Kidney (tissue), 14 donors: Measurements from ENCODE around the gene DCK. TPM values are rescaled to one million over a fixed set of nuclear protein-coding genes. Genes with fewer than 3 reads are reported as not detected.
A peak's percentile ranks its signal among the peaks of the same experiment; 100 is the strongest.

Experiments
- DNase-seq, 5 donors: peaks; one replicate each; pipeline ENCODE4 v3.0.0-alpha.2; 2013 to 2020
- FAIRE-seq: peaks from 2 replicates; lab custom pipeline; 2012; peaks lifted over from hg19 to GRCh38; lab: Jason Lieb, UNC
- H3K27ac ChIP-seq, 2 donors: one replicate each; pipeline ENCODE4 v1.7.0; 2013; ENCODE audit warnings: low read depth in 2 of 2, low read length in 2 of 2, inconsistent platforms in 1 of 2
- H3K27me3 ChIP-seq: one replicate; pipeline ENCODE4 v1.7.1; 2013; ENCODE audit warnings: low read length, inconsistent platforms; ENCODE audit not compliant: control insufficient read depth, insufficient read depth
- H3K36me3 ChIP-seq, 3 donors: one replicate each; pipeline versions ENCODE4 v1.7.0 to v1.7.1; 2013; ENCODE audit warnings: low read length in 3 of 3, control low read depth in 1 of 3, inconsistent platforms in 1 of 3; ENCODE audit not compliant: insufficient read depth in 3 of 3, control insufficient read depth in 2 of 3
- H3K4me1 ChIP-seq, 3 donors: one replicate each; pipeline versions ENCODE4 v1.7.0 to v1.7.1; 2013; ENCODE audit warnings: low read length in 3 of 3, inconsistent platforms in 1 of 3, low read depth in 1 of 3; ENCODE audit not compliant: control insufficient read depth in 2 of 3, insufficient read depth in 2 of 3
- H3K4me3 ChIP-seq, 3 donors: one replicate each; pipeline versions ENCODE4 v1.7.0 to v1.8.1; 2013; ENCODE audit warnings: low read length in 3 of 3, control low read depth in 1 of 3, inconsistent platforms in 1 of 3
- H3K9ac ChIP-seq, 3 donors: one replicate each; pipeline versions ENCODE4 v1.7.0 to v1.7.1; 2013; ENCODE audit warnings: low read length in 3 of 3, control low read depth in 1 of 3, inconsistent platforms in 1 of 3
- H3K9me3 ChIP-seq, 3 donors: one replicate each; pipeline versions ENCODE4 v1.7.0 to v1.7.1; 2013; ENCODE audit warnings: low read length in 3 of 3, control low read depth in 1 of 3, inconsistent platforms in 1 of 3; ENCODE audit not compliant: control insufficient read depth in 2 of 3, insufficient read depth in 1 of 3
- intact Hi-C: fragments of 100-400 bp; cut with DNase I; formaldehyde crosslinking; loops from one replicate; pipeline ENCODE4 v1.11.1; 2022
- polyA plus RNA-seq: library from polyadenylated mRNA; stranded (reverse); fragments of 350-450 nt; fragmentation: Illumina TruSeq; extraction: RNeasy Lipid Tissue Mini Kit (QIAGEN cat#74804); gene quantifications from one replicate; pipeline ENCODE4 v1.2.3, GENCODE V29; 2014; ENCODE audit warnings: low read depth, low replicate concordance; ENCODE audit not compliant: insufficient read depth
- total RNA-seq: library from RNA; stranded (reverse); fragmentation: NEBNext Ultra II Directional; extraction: Animal tissue kit (Norgen Biotek cat#: 25700); gene quantifications from one replicate; pipeline ENCODE4 v1.2.1, GENCODE V29; 2021
- TF ChIP-seq, protein P1 (sequence below): IDR thresholded peaks from 3 replicates; pipeline ENCODE4 v1.5.1; 2012; ENCODE audit warnings: mild to moderate bottlenecking, moderate library complexity, borderline replicate concordance; ENCODE audit not compliant: insufficient read depth; ENCODE audit errors: extremely low read depth
- donor health status: control.
- donor health status: control.
- donor health status: control.
- donor health status: control.
- donor health status: control.
- donor health status: DM: yes; HTN: yes; CAD: no.
- donor health status: Normal renal cell carcinoma (clear cell type).

DCK gene
- total and polyA plus RNA-seq, 2 donors from 2014 or later = 5.5 to 15.2 TPM

GRCh38 chr4:70994387-70995099 is 1.1 kb downstream of the DCK start:
- Histone ChIP-seq H3K36me3 (peaks cover 0 to 2% (median 0%) of the 10 kb centered on the region in 3 donors), H3K27me3 (no peaks in the 10 kb centered on the region), H3K27ac (no peak overlapping the region), H3K4me3 (peak overlapping the region; percentile 77 to 86 (median 80)), H3K9ac (peak overlapping the region in 2 of 3 donors; percentile 77 to 79), H3K4me1 (peaks cover 0 to 9% (median 0%) of the 10 kb centered on the region in 3 donors), H3K9me3 (no peaks in the 10 kb centered on the region)
- DNase-seq (no peak), FAIRE-seq (no peak)
- TF ChIP-seq, protein P1, sequence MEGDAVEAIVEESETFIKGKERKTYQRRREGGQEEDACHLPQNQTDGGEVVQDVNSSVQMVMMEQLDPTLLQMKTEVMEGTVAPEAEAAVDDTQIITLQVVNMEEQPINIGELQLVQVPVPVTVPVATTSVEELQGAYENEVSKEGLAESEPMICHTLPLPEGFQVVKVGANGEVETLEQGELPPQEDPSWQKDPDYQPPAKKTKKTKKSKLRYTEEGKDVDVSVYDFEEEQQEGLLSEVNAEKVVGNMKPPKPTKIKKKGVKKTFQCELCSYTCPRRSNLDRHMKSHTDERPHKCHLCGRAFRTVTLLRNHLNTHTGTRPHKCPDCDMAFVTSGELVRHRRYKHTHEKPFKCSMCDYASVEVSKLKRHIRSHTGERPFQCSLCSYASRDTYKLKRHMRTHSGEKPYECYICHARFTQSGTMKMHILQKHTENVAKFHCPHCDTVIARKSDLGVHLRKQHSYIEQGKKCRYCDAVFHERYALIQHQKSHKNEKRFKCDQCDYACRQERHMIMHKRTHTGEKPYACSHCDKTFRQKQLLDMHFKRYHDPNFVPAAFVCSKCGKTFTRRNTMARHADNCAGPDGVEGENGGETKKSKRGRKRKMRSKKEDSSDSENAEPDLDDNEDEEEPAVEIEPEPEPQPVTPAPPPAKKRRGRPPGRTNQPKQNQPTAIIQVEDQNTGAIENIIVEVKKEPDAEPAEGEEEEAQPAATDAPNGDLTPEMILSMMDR = no peak
- intact Hi-C loops = no loop called here

DNA sequence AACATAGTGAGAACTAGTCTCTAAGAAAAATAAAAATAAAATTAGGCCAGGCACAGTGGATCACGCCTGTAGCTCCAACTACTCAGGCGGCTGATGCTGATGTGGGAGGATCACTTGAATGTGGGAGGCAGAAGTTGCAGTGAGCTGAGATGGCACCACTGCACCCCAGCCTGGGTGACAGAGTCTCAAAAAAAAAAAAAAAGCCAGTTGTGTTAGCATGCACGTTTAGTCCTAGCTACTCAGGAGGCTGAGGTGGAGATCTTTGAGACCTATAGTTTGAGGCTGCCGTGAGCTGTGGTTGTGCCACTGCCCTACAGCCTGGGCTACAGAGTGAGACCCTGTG is 2.5 kb downstream of the DCK start:
- TF ChIP-seq, protein P1 = no peak
- no peaks in the 10 kb centered on the region for H3K9me3 ChIP-seq
- peaks cover 0 to 9% (median 0%) of the 10 kb centered on the region in 3 donors for H3K4me1 ChIP-seq
- peaks cover 0 to 2% (median 0%) of the 10 kb centered on the region in 3 donors for H3K36me3 ChIP-seq
- DNase-seq (no peak), FAIRE-seq (no peak)
- no peaks in the 10 kb centered on the region for H3K27me3 ChIP-seq
- no peak overlapping the region for H3K9ac ChIP-seq
- no peak overlapping the region for H3K27ac ChIP-seq
- intact Hi-C loops = no loop called here
- H3K4me3 ChIP-seq = no peak overlapping the region

DNA sequence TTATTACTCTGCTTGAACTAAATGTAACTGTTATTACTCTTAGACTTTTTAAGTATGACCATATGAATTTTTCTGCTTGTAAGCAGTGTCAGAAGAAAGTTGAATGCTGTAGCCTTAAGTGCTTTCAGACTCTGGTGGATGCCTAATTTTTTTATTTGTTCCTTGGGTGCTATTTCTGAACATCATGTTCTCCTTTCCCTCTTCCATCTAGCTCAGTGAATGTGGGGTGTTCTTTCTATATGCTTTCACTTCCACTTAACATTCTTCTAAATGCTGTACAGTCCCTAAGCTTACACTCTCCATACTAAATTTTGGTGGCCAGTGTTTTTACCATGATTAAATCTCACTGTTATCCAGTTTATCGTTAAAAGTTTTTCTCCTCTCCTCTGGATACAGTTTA is 3.6 kb downstream of the DCK start:
- intact Hi-C loops = no loop called here
- TF ChIP-seq, protein P1 = no peak
- Histone ChIP-seq H3K9ac (no peak overlapping the region), H3K4me3 (no peak overlapping the region), H3K4me1 (peaks cover 0 to 9% (median 0%) of the 10 kb centered on the region in 3 donors), H3K9me3 (no peaks in the 10 kb centered on the region), H3K27ac (no peak overlapping the region), H3K27me3 (no peaks in the 10 kb centered on the region), H3K36me3 (peaks cover 0 to 2% (median 0%) of the 10 kb centered on the region in 3 donors)
- FAIRE-seq (no peak), DNase-seq (no peak)
